RKO (cell line): Measurements from ENCODE around the gene SH3GLB2.
"Not testable (repeated sequence)": the region's sequence is repeated elsewhere in the genome, so short reads cannot be mapped to it uniquely, and the experiment has no call there.

Experiments
- DNase-seq: peaks from one replicate; pipeline ENCODE4 v3.0.0-alpha.2; 2016; ENCODE audit warnings: low spot score

Gene SH3GLB2

DNA sequence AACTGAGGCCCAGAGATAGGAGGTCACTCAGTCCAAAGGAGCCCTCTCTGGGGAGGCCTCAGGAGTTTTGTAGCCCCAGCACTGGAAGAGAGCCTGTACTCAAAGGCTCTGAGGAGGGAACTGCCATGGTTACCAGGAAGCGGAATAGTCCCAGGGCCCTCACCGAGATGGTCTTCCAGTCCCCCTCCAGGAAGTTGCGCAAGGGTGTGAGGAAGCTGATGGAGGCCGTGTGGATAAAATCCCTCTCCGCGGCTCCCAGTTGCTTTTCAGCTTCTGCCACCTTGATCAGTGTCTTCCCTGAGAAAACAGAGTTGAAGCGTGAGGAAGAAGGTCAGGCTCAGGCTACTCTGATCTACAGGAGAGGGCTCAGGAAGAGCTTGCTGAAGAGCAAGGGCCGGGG is 13.5 kb downstream of the SH3GLB2 start:
- no peak for DNase-seq

DNA sequence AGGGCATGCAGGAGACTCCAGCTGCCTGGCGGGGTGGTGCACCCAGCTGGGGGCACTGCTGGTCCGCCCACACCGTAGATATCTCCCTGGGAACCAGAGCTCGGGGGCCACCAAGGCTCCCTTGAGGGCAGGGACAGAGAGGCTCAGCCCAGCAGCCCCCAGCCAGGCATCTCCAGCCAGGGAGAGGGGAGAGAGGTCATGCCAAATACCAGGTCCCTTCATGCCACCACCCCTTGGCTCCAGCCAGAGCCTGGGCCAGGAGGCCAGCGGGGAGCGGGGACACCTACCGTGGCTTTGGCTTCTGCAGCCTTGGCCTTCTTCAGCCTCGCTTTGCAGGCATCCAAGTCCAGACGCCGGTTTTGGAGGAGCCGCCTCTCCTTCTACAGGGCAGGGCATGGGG is 14.0 kb downstream of the SH3GLB2 start:
- DNase-seq, result no peak

DNA sequence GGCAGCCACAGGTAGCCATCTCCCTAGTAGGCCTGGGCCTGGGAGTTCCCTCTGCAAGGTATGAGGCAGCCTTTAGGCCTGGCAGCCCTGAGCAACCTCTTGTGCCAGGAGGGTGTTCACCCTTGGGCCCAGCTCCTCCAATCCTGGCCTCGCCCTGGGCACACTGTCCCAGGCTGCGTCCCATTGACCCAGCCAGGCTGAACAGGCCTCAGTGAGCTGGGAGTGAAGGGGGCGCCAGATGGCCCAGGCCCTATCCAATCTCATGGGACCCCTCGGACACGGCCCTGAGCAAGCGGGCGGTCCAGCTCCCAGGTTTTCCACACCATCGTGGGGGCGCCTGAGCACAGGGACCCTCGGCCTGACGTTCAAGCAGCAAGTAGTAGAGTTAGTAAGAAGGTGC is 14.5 kb downstream of the SH3GLB2 start:
- no peak for DNase-seq

DNA sequence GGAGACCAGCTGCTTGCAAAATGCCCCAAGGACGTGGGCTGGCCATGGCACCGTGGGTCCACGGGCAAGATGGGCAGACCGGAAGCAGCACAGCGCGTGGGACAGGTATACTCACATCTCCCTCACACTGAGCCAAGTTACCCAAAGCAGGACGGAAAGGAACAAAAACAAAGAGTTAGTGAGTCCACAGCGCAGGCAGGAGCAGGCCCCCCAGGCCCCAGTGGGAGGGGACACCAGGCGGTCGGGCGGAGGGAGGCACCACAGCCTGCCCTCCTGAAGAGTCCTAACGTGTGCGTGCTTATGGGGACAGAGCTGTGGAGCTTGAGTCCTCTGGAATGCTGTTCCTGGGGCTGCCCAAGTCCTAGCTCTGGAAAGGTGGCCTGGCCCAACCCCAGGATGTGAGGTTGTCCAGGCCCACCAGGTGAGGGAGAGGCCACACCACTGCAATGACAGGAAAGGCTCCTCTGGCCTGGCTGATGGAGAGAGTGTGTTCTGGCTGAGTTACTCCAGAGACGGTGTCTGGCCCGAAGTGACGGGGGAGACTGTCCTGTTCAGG is 15.2 kb downstream of the SH3GLB2 start:
- DNase-seq, result no peak

DNA sequence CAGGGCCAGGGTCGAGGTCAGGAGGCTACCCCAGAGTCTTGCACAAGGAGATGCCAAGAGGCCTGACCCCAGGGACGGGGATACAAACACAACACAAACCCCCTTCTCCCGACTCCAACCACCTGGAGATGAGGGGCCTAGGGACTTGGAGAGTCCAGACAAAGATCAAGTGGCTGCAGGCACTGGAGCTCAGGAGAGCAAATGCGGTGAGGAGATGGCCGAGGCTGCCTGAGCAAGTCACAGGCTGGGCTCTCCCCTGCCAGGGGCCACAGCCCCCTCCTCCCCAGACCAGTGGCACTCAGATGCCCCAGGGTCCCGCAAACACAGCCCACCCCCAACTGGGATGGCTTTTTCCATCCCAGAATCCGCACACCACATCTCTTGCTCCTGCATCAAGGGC is 15.8 kb downstream of the SH3GLB2 start:
- no peak for DNase-seq

DNA sequence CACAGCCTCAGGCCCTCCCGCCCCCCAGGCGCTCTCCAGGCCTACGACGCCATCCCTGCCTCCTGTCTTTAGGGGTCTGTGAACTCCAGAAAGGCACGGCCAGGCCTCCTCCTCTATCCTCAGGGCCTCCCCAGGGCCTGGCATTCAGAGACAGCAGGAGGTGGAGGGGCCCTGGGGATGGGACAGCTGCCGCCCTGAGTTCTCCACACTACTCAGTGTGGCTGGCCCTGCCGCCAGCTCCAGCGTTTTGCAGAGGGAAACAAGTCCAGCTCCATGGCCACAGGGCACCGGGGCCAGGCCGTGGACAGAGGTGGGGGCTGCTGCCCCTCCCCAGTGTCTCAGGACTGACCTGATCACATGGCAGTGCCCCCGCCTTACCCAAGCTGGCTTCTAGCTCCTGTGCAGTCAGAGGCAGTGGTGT is 16.4 kb downstream of the SH3GLB2 start:
- DNase-seq, result no peak

DNA sequence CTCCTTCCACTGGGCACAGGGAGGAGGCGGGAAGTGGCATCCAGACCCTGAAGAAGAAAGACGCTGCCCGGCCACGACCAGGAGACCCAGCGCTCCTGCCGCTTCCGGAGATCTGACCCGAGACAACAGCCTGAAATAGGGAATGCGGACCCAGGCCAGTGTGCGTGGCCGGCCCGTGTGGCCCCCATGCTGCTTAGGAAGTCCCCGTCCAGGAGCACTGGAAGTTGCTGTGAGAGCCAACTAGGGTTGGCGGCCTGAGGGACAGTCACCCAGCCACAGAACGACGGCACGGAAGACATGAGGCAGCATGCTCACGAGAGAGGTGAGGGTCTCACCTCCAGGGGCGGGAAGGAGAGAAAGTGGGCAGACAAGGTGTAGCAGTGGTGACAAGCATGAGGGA is 17.0 kb downstream of the SH3GLB2 start:
- DNase-seq, result no peak

DNA sequence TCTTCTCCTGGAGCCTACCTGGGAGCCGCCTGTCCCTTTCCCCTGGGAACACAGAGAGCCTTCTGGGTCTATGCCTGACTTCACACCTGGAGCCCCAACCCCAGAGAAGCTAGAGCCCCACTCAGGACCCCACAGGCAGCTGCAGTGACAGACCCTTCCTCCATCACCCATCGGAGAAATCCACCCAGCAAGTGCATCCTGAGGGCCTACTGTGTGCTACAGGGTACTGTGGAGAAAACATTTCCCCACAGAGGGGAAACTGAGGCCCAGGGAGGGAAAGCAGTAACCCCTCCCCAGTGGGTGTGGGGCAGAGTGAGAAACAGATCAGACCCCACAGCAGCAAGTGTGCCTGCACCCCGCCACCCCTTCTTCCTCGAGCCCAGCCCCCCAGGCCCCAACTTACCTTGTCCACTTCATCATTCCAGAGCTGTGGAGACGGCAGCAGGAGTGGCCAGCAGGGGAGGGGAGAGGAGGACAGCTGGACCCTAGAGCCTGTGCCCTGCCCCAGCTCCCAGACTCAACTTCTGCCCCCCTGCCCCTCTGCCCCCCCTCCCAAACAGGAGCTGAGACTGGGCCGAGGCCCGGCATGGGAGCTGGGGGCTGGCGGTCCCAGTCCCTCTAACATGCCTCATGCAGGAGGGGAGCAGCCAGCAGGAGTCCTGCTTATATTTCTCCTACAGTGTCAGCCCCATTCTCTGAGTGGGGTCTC is 17.7 kb downstream of the SH3GLB2 start:
- no peak for DNase-seq

DNA sequence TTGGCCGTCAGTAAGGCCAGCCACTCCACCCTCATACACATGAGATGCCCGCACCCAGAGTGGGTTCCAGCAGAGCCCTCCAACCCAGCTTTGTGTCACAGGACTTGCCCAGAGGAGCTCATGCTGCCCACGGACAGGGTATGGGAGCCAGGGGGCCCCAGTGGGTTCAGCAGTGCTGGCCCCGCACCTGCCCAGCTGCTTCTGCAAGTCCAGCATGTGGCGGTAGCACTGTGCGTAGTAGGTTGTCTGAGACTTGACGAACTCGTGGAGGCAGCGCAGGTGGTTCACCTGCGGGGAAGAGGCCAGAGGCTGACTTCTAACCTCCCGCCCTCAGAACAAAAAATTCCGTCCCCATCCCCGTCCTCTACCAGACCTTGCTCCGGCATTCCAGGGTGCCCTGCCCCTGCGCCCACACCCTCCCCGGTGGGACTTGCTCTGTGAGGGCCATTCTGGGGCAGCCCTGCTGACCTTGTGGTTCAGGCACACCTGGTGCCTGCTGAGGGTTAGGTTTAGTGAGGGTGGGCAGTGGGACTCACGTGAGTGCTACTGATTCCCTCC is 18.5 kb downstream of the SH3GLB2 start:
- no peak for DNase-seq

DNA sequence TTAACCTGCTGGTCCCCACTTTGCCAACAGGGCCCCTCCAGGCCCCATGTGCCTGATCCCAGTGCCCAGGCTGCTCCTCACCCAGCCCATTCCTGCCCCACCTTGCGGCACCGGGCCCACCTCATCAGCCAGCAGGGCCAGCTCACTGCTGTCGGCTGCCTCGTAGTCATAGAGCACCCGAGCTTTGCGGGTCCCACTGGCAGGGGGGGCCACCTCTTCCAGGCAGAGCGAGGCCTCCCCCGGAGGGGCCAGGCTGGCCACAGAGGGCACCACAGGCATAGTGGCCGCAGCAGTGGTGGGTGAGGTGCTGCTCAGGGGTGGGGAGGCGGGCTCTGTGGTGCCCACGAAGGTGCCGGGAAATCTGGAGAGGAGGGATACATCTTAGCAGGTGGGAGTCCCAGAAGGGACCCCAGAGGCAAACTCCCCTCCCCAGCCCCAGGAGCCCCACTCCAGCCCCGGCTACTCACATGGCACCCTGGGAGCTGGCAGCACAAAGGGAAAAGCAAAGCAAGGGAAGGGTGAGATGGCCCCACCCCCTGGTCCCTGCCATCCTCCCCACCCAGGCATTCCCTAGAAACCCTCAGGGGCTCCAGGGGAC is 19.0 kb downstream of the SH3GLB2 start:
- DNase-seq, result no peak

DNA sequence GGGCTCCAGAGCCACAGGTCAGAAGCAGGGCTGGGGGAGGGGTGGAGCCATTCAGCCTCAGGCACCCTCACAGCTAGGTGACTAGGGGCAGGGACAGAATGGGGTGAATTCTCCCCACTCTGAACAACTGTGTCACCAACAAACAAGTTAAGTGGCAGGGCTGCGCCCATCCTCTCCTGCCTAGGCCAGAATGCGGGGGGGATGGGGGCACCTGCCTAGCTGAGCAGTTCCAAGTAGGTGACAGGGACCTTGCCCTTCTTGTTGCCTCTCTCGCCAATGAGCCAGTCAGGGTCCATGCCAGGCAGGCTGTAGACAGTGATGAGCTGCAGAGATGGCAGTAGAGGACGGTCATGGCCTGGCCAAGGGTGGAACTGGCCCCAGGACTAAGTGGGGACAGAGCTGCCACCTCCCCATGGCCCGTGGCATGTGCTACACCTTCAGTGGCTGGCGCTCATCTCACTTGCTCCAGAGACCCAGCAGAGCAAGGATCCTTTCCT is 19.6 kb downstream of the SH3GLB2 start:
- no peak for DNase-seq

DNA sequence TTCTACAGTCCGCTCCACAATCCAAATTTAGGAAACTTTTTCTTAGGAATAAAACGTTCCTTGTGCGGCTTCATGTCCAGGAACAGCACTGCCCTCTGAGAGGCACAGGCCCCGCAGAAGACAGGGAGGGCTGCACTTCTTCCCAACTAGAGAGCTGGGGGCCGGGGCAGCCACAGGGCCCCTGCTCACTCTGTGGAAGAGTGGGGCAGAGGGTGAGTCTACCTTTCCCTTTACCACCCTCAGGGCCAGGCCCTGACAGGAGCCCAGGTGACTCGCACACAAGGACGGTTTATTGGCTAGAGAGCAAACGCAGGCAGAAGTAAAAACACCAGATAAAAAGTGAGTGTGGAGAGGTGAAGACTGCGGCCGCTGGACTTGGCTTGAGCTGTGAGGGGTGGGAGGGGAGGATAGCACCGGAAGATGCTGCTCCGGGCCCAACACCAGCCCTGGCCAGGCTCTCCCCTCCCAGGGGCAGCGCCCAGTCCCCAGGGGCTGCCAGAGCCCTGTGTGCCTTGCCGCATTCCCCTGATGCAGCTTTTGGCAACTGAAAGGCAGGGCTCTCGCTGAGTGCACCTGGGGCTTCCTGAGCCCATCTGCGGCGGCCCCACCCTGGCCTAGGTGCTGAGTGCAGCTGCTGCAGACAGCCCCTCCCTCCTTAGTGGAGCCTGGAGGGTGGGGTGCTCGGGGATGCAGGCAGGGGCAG is 20.2 kb downstream of the SH3GLB2 start:
- no peak for DNase-seq

DNA sequence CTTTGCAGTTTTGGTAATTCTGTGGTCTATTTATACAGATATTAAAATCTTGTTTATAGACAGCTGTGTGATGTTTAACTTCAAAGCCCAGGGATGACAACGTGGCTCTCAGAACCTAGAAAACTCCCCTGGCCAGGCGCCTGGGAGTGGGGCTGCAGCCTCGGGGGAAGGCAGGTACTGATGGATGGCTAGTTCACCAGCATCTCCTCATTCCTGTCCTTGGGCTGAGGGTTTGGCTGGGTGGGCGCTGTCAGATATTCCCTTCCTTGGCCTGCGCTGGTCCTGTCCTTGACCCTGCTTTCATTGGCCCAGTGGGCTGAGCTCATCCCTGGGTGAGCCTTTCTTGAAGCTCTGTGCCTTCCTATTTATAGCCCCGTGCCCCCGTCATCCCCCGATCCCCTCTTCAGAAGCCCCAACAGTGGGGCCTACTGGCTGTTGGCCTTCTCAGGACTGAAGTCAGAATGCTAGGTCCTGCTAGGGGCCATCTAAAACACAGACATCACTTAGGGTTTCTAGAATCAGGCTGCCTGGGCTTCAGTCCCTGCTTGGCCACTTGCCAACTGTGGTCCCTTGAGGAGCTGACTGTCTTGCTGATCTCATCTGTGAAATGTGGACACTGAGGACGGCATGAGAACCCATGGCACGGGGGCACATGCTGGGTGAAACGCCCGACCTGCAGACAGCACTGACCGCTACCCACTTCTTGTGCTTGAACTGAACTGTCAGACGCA is 20.9 kb downstream of the SH3GLB2 start:
- no peak for DNase-seq

DNA sequence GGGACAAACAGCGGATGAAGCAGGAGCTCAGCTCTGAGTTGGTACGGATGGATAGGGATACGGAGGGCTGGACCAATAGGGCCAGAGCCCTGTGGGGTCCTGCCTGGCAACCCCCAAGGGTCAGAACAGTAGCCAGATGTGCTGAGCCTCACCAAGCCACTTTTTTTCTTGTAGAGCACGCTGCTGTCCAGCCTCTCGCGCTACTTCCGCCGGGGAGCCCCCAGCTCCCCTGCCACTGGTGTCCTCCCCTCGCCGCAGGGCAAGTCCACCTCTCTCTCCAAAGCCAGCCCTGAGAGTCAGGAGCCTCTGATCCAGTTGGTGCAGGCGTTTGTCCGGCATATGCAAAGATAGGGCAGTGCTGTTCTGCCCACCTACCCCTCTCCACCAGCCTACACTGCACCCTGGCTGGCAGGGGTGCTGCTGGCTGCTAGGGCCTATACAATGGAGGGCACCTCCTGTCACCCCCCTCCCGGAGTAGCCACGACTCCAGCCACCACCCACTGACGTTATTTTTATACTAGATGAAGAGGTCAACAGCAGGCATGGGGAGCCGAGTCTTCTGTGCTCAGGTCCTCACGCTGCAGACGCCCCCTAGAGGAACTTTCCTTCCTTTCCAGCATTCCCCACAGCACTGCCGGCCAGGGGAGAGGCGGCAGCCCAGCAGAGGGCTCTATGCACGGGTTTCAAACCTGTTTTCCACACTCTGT is 21.6 kb downstream of the SH3GLB2 start:
- DNase-seq, result peak; percentile 93

DNA sequence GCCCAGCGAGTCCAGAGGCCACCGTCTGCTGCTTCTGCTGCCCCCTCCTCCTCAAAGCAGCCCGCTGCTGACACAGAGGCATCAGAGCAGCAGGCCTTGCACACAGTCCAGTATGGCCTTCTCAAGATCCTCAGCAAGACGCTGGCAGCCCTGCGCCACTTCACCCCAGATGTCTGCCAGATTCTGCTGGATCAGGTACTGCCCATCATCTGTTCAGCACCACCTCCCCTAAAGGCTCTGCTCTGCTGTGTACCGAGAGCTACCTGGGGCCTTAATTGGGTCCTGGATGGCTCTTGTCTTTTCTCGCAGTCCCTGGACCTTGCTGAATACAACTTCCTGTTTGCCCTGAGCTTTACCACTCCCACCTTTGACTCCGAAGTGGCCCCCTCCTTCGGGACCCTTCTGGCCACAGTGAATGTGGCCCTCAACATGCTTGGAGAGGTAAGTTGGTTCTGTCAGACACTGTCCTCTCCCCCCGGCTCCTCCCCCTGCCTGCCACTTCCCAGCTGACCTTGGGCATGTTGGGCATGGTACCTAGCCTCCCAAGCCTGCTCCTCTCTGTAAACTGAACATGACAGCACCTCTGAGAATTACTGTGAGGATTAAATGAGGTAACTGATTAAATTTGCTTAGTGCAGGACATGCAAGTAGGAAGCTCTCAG is 22.7 kb downstream of the SH3GLB2 start:
- DNase-seq, result no peak

DNA sequence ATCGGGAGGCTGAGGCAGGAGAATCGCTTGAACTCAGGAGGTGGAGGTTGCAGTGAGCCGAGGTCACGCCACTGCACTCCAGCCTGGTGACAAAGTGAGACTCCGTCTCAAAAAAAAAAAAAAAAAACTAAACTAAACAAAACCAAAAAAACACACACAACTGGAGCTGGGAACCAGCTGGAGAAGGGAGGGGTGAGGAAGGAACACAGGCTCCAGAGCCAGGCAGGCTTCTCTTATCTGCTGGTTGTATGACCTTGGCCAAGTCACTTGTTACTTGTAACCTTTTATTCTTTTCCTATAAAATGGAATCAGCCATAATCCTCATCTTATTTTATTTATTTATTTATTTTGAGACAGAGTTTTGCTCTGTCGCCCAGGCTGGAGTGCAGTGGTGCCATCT is 24.0 kb downstream of the SH3GLB2 start:
- DNase-seq, result not testable (repeated sequence)

DNA sequence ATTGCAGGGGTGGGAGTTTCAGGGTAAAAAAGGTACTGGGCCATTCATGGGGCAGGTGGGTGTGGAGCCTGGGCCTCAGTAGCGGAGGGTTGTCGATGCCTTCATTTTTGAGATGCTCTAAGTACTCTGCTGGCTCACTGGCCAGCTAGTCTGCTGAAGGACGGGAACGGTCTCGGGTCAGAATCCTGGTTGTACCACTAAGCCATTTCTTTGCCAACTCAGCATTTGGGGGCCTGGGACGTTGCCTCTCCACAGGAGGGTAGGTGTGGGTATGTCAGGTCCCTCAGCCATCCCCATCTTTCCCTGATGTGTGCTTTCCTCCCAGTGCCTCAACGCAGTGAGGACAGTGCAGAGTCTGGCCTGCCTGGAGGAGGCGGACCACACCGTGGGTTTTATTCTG is 25.1 kb downstream of the SH3GLB2 start:
- no peak for DNase-seq

DNA sequence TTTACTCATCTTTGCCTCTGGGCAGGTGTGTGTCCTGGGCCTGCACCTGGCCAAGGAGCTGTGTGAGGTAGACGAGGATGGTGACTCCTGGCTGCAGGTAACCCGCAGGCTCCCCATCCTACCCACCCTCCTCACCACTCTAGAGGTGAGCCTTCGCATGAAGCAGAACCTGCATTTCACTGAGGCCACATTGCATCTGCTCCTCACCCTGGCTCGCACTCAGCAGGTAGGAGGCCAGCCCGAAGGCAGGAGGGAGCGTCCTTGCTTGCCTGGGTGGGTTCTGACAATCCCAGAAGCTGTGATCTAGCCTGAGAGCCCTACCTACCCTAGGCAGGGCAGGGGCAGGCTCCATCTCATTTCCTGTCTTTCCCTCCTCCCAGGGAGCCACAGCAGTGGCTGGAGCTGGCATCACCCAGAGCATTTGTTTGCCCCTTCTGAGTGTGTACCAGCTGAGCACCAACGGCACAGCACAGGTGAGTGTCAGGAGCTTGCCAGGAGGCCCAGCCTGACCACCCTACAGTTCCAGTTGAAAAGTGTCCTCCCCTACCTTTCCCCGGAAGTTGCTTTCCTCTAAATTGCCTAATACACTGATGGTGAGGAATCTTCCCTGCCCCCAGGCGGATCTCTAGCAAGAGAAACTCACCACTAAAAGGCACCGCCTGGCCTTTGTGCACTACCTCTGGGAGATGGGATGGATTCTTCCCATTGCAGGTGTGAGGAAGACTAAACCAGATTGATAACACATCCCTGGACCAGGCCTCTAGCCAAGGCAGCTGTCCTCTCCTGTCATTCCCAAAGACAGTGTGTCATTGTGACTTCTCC is 26.4 kb downstream of the SH3GLB2 start:
- DNase-seq, result no peak

DNA sequence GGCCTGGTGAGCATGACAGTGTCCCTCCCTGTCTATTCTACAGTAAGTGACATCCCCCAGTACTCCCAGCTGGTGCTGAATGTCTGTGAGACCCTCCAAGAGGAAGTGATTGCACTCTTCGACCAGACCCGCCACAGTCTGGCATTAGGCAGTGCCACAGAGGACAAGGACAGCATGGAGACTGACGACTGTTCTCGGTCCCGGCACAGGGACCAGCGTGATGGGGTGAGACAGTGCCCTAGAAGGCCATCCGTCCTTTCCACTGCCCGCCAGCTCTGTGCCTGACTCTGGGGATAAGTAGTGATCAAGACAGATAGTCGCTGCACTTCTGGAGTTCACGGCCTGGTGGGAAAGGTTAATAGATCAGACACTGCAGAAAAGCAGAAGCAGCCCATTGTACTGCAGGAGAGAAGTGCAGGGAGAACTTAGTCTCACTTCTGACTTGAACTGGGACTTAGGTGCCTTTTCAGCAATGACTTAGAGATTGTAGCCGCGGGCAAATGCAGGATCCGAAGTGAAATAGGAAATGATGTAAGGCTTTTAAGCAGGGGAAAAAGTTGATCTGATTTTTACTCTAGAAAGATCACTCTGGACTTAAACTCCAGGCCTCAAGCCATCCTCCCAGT is 28.4 kb downstream of the SH3GLB2 start:
- DNase-seq, result no peak
